ENCODE data around the gene CCDC187.

CCDC187 gene

DNA sequence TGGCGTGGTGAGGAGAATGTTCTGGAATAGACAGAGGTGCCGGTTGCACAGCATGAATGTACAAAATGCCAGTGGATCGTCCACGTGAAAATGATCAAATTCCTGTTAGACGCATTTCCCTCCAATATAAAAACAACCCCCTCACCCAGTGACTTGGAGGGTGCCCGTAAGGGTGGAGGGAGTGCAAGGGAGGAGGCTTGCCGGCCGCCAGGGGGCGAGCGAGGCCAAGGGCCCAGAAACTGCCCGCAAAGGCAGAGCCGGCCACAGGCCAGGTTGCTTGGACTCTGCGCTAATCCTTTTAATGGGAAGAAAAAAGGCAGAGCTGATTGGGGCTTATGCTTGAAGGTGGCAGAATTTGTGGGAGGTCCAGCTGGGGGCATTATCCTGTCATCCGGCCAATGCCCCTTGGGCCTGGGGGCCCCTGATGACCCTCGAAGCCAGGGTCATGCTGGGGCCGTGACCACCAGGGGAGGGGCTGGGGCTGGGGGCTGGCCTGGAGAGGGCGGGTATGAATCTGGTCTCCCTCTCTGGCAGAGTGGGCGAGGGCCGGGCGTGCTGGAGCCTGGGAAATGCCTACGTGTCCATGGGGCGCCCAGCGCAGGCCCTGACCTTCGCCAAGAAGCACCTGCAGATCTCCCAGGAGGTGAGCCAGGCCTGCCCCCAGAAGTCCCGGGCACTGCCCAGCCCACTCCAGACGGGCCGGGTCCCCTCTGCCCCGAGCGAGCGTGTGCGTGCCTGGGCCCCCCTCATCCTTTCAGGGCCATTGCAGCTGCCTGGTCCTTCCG, 35.5 kb upstream of the CCDC187 start:
- DNase-seq (ENCODE audit: low read depth) = peak; percentile 32

DNA sequence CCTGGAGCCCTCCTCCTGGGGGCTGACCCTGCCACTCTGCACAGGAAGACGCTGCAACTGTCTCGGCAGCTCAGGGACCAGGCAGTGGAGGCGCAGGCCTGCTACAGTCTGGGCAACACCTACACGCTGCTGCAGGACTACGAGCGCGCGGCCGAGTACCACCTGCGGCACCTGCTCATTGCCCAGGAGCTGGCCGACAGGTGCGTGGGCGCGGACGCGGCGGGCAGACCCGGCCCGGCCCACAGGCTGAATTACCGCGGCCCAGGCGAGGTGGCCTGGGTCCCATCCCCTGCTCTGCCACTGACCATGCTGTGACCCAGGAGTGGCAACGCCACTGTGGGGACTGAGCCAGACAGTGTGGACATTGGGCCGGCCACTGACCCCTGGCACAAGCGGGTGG, 34.6 kb upstream of the CCDC187 start:
- DNase-seq (ENCODE audit: low read depth) = no peak

DNA sequence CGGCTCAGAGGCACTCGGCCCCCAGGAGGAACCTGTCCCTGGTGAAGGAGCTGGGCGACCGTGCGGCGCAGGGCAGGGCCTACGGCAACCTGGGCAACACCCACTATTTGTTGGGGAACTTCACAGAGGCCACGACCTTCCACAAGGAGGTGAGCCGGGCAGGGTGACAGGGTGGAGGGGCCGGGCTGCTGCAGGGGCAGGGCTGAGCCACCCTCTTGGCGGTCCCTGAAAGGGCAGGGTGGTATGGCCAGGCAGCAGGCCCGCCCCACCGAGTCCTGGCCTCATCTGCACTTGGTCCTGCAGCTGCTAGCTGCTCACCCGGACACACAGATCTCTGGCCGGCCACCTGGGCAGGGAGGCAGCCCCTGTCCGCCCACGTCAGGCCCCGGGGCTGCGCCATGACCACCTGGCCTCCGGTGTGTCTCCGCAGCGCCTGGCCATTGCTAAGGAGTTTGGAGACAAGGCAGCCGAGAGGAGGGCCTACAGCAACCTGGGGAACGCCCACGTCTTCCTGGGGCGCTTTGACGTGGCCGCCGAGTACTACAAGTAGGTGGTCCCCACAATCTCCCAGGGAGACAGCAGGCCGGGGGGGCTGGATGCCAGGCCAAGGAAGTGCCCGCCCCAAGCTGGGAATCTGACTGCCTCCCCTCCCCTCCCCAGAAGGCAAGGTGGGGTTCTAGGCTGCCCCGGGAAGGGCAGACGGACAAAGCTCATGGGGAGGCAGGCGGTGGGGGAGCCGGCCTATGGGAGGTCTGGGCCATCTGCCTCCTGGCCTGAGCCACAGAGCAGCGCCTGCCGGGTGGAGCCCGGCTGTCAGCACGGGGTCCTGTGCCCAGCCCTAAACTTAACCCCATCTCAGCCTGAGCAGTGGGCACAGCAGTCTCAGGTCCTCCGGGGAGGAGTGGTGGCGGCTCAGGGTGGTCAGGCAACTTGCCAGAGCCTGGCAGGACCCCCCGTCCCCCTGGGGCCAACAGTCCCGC, 33.8 kb upstream of the CCDC187 start:
- no peak for DNase-seq (ENCODE audit: low read depth)

DNA sequence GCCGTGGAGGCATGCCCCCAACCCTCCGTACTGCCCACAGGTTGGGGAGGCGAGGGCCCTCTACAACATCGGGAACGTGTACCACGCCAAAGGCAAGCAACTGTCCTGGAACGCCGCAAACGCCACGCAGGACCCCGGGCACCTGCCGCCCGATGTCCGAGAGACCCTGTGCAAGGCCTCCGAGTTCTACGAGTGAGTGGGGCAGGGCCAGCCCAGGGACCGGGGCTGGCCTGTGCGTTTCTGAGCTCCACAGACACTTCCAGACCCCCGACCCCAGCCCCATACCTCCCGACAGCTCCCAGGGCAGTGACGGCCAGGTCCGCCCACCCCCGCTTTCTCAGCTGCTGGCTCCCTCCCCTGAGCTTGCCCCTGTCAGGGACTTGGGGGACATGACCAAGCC, 33.0 kb upstream of the CCDC187 start:
- no peak for DNase-seq (ENCODE audit: low read depth)

DNA sequence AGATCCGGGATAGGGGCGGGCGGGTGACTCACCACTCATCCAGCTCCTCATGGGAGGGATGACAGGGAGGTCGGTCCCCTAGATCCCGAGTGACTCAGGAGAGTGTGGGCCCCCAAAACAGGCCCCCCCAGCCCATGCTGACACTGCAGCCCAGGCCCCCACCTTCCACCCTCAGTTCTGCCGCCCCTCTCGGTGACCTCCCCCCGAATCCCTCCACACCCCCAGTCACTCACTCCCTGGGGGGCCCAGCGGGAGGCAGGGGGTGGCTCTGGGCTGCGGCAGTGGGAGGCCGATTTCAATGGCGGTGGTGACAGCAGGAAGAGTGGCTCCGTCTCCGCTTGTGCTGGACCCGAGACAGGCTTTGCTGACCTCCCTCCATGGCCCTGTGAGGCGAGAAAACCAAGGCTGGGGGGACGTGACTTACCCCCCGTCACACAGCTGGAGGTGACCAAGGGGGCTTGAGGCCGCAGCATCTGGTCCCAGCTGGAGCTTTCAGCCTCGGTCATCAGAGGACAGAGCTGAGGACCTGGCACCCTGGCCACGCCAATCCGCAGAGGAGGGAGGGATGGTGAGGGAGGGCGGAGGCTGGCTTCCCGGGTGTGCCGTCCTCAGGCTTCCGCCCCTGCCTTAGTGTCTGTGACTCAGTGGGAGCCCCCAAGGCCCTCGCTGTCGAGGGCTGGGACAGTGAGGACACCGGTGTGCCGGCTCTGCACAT, 32.4 kb upstream of the CCDC187 start:
- DNase-seq (ENCODE audit: low read depth) = no peak

DNA sequence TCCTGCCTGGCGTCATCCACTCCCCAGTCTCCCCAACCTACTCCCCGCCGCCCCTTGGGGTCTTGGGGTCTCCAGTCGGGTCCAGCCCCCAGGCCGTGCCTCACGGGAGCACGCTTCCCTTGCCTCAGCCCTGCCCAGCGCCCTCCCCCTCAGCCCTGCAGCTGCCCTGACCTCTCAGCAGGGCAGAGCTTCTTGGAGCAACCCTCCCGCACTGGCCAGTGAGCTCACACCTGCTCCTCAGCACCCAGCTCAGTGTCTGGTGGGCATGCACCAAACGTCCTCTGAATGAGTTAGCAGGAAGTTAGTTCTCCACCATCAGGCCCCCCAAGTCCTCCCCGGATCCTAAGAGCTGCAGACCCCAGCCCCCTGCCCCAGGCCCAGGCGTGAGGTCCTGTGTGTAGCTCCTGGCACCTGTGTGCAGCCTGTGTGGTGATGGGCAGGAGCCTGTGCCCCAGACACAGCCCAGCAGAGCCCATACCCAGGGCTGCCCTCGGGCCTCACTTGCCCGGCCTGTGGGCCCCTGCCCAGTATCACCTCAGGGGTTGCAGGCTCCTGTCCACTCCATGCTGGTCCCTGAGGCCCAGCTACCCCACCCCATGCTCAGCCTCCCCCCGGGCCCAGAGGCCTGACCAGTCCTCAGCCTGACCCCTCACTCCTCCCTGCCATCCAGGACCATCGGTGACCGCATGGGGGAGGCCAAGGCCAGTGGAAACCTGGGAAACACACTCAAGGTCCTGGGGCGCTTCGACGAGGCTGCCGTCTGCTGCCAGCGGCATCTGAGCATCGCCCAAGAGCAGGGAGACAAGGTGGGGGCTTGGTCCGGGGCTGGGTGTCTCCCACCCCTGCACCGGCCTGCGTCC, 31.6 kb upstream of the CCDC187 start:
- no peak for DNase-seq (ENCODE audit: low read depth)

DNA sequence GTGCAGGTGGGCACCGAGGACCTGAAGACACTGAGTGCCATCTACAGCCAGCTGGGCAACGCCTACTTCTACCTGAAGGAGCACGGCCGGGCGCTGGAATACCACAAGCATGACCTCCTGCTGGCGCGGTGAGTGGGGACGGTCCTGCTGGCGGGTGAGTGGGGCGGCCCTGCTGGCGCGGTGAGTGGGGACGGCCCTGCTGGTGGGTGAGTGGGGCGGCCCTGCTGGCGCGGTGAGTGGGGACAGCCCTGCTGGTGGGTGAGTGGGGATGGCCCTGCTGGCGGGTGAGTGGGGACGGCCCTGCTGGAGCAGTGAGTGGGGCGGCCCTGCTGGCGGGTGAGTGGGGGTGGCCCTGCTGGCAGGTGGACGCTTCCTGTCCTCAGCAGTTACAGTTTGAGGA, 30.6 kb upstream of the CCDC187 start:
- no peak for DNase-seq (ENCODE audit: low read depth)

DNA sequence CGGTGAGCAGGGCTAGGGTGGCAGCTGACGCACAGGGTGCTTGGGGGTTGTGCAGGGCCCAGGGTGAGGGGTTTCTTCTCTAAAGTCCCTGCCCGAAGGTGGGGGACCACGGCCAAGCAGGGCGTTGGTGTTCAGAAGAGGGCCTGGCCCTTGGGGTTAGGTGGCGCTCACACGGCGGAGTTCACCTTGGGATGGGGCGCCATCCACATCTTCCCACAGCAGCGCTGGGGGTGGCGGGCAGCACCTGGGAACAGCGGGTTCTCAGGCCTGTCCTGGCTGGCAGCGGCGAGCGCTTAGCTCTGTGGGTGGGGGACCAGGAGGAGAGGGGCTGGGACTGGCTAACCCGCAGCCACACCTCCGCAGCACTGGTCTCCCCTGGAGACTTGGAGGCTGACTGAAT, 29.6 kb upstream of the CCDC187 start:
- no peak for DNase-seq (ENCODE audit: low read depth)

DNA sequence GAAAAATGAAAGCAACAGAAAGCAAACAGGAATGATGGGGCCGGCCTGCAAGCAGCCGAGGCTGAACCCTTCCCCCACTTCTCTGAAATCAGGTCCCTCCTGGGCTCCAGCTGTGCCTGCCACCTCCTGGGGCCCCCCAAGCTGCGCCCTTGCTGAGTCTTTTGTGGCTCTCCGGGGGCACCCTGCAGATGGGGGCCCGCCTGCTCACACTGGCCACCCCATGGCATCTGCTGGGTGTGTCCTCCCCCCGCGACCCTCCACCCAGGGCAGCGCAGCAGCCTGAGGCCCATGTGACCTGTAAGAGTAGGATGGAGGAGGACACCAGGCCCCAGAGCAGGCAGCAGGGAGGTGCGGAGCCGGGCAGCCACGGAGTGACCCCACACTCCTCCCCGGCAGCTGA, 29.2 kb upstream of the CCDC187 start:
- no peak for DNase-seq (ENCODE audit: low read depth)

DNA sequence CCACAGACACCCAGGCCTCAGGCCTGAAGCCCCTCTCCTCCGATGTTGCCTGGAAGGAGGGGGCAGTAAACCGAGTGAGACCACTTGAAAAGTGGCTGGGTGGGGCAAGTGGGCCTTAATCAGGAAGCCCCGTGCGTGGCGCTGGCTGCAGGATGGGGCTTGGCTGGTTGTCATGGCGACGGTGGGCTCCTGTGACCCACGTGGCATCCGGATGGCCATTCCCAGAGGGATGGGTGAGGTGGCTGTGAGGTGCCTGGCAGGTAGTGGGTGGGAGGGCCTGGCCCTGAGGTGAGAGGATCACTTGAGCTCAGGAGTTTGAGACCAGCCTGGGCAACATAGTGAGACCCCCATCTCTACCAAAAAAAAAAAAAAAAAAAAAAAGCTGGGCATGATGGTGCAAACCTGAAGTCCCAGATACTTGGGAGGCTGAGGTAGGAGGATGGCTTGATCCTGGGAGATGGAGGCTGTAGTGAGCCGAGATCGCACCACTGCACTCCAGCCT, 28.6 kb upstream of the CCDC187 start:
- no peak for DNase-seq (ENCODE audit: low read depth)

DNA sequence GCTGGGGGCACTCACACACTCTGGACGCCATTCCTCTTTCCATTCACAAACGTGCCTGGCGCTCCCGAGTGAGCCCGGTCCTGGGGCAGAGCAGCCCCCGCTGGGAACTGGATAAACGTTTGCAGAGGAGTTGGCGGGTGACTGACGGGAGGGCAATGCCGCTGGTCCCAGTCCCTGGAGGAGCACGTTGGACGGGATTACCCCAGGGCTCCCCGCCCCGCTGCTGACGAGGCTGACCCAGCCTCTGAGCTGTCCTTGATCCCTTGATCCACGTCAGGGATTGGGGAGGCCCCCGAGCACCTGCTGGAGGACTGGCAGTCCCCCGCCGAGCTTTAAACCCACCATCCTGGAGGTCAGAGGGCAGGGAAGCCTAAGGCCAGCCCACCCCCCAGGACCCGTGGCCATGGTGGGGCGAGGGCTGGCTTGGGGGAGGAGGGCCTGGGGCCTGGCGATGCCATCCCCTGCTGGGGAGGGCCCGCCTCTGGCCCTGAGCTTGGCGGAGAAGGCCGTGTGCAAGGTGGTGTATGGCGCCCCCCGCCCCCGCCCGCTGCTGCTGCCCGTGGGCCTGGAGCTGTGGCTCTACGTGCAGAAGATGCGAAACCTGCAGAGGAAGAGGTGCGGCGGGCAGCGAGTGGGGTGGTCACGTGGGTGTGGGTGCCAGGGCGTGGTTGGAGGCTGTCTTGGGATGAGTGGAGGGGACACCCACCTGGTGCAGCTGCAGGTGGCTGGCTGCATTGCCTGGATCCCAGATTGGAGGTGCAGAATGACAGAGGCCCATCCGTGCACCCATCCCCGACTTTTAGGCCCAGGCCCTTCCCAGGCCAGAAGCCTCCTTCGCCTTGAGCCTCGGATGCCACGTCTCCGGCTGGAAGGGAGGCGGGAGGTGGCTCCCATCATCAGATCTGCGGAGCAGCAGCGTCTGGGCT, 27.9 kb upstream of the CCDC187 start:
- no peak for DNase-seq (ENCODE audit: low read depth)

DNA sequence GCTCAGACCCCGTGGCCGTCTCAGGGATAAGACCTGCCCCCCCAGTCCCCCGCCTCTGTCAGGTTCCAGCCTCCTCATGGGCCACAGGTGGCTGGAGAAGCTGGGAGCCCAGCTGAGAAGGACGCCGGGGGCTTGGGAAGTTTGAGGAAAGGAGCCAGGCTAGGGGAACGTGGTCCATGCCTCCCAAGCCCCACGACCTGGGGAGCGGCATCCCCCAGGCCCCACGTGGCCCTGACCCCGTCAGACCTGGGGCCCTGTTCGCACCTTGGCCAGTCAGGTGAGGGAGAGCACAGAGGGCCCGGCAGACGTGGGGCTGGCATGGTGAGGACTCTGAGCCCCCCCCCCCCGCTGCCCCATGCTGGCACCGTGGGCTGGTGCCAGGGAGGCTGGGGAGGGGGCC, 27.1 kb upstream of the CCDC187 start:
- DNase-seq (ENCODE audit: low read depth) = no peak

DNA sequence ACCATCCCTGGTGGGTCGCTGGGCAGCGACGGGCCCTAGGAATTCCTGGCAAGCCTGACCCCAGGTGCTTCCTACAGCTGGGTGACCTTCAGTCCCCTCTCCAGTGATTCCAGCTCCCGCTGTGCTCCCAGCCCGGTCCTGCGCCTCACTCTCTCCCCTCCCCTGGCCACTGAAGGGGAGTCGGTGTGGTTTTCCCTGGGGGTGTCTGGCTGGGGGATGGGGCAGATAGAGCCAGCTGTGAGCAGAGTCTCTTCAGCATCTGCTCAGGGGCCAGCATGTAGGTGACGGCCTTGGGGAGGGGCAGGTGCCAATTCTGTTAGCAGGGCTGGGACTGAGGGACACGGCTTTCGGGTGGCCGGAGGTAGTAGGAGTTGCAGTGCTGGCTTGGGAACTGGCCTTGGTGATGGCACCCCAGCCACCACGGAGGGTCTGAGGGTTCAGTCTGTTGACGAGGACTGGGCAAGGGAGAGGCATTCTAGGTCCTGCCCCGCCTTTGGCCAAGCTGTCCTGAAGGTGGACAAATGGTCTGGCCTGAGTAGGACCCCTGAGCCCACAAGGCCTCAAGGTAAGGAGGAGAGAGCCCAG, 26.6 kb upstream of the CCDC187 start:
- DNase-seq (ENCODE audit: low read depth) = no peak

DNA sequence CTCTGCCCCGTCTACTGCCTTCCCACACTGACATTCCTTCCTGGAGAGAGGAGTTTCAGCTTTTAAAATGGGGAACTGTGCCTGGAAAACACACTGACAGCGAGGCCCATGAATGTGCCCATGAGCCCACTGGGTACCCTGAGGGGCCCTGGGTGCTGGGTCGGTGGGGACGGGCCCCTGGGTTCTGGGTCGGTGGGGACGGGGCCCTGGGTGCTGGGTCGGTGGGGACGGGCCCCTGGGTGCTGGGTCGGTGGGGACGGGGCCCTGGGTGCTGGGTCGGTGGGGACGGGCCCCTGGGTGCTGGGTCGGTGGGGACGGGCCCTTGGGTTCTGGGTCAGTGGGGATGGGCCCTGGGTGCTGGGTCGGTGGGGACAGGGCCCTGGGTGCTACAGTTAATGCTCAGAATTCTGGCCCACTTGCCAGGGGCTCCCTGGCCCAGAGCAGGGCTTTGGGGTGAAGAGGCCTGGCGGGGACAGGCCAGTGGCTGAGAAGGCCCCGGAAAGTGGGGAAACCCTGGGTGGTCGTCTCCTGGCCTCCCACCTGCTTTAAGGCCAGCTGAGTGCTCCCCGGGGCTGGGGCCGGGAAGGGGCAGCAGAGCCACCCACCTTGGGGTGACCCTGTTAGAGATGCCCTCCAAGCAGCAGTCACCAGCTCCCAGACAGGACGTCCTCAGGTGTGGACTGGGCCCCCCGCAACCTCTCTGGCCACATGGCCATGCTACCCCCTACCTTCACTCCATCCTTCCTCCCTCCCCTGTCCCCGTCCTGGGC, 25.9 kb upstream of the CCDC187 start:
- DNase-seq (ENCODE audit: low read depth) = no peak

DNA sequence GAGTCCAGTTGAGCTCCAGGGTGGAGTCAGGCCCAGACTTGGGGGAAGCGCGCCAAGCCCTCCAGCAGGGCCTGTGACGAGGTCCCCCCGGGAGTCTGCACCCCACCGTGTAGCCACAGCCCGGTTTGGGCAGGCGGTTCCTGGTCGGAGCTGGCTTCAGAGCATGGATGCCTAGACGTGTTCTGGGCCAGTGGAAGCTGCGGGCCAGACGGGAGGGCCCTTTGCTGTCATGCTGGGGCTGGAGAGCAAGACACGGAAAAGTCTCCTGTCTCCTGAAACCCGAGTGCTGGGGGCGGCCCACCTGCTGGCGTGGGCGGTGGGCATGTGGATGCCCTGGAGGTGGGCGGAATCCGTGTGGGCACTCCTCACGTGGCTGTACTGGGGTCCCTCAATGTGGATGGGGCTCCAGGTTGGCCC, 25.3 kb upstream of the CCDC187 start:
- DNase-seq (ENCODE audit: low read depth) = peak; percentile 18

DNA sequence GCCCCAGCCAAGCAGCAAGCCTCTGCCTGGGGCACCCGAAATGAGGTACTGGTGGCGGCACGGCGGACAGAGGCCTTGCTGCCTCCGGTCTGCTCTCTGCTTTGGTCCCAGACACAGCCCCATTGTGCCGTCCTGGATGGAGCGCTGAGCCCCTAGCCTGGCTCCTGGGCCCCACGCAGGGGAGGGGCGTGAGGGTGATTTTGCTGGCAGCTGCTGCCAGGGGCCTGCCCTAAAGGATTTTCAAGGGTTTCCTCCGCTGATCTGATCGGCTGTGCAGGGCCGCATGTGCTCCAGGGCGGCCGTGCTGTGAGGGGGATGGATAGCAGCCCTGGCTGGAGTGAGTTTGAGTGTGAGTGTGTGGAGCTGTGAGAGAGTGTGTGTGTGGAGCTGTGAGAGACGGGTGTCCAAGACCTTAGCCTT, 24.7 kb upstream of the CCDC187 start:
- peak; percentile 60 for DNase-seq (ENCODE audit: low read depth)

DNA sequence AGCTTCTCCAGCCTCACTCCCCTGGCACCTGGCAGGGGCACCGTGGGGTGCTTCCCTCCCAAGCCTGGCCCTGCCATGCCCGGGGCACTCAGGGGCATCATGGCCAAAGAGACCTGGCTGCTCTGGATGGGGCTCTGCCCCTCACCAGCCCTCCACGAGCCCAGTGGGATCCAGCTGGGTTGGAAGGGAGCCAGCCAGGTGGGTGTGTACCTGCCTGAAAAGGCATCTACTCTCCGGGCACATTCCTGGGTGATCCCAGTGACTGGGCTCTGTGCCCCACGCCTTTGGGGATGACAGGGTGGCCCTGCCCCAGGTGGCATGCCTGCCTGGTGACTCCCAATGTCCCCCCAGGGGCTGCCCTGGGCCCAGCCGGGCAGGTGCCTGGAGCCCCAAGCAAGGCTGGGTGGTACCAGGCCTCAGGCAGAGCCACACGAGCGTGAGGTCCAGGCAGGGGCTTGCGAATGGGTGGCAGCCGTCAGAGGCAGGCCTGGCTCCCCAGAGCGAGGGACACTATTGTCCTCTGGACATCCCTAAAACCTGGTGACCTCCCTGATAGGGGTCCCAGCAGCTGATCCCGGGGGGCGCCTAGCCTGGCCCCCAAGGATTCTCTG, 24.2 kb upstream of the CCDC187 start:
- DNase-seq (ENCODE audit: low read depth) = no peak

DNA sequence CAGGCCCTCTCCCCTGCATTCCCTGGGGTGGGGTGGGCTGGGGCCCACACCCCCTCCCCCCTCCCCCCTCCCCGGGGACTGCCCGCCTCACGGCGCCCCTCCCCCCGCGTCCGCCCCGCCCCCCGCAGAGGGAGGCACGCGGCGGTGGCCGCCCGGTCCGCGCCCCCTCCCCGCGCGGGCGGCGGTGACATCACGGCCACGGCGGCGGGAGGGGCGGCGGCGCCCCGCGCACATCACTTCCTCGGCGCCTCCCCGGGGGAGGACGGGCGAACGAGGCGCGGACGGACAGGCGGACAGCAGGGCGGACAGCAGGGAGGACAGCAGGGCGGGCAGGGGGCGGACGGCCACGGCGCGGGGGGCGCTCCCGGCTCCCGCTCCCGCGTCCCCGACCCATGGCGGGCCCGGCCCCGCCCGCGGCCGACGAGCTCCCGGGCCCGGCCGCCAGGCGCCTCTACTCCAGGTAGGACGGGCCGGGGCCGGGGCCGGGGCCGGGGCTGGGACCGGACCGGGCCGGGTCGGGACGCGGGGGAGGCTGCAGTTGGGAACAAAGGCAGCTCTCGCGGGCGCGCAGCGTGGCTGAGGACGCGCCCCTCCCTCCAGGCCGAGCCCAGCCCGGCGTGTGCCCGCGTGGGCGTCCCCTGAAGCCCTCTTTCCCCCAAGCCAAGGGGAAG, 23.5 kb upstream of the CCDC187 start, which contains the start of gene GPSM1:
Gene GPSM1, plus strand, starts transcription at position 236 of the 671 bp plus-strand sequence. Its CDS starts 157 bp downstream, at position 393.
- peak; percentile 75 for DNase-seq (ENCODE audit: low read depth)

Data from fibroblast of gingiva (primary cell).